Astrocyte (in vitro differentiated cells and primary cell): ENCODE data around the gene ZNF823. TPM values are rescaled to one million over a fixed set of nuclear protein-coding genes. Genes with fewer than 3 reads are reported as not detected.

Experiments
- DNase-seq: peaks from one replicate; pipeline ENCODE4 v3.0.0-alpha.2; 2010; ENCODE audit warnings: low read depth
- FAIRE-seq: peaks from 2 replicates; lab custom pipeline; 2011; peaks lifted over from hg19 to GRCh38; lab: Jason Lieb, UNC
- H2AFZ ChIP-seq: 2 replicates; pipeline ENCODE4 v1.6.0; 2012; ENCODE audit warnings: low read depth, low read length, inconsistent platforms
- H3K27ac ChIP-seq: 2 replicates; pipeline ENCODE4 v1.5.1; 2011; ENCODE audit warnings: low read depth, low read length, inconsistent platforms
- H3K27me3 ChIP-seq: 2 replicates; pipeline ENCODE4 v1.6.0; 2011; ENCODE audit warnings: low read length, inconsistent platforms; ENCODE audit not compliant: insufficient read depth
- H3K36me3 ChIP-seq: 2 replicates; pipeline ENCODE4 v1.5.1; 2011; ENCODE audit warnings: low read length, inconsistent platforms; ENCODE audit not compliant: insufficient read depth
- H3K4me1 ChIP-seq: 2 replicates; pipeline ENCODE4 v1.5.1; 2011; ENCODE audit warnings: low read length, inconsistent platforms; ENCODE audit not compliant: insufficient read depth
- H3K4me2 ChIP-seq: 2 replicates; pipeline ENCODE4 v1.6.0; 2012; ENCODE audit warnings: low read length, inconsistent platforms
- H3K4me3 ChIP-seq: 2 replicates; pipeline ENCODE4 v1.5.1; 2011; ENCODE audit warnings: low read depth, mild to moderate bottlenecking, low read length, inconsistent platforms; ENCODE audit not compliant: insufficient read depth
- H3K79me2 ChIP-seq: 2 replicates; pipeline ENCODE4 v1.6.0; 2012; ENCODE audit warnings: mild to moderate bottlenecking, low read length, inconsistent platforms; ENCODE audit not compliant: insufficient read depth
- H3K9ac ChIP-seq: 2 replicates; pipeline ENCODE4 v1.6.0; 2012; ENCODE audit warnings: mild to moderate bottlenecking, low read length, inconsistent platforms
- H3K9me3 ChIP-seq: 2 replicates; pipeline ENCODE4 v1.5.1; 2012; ENCODE audit warnings: low read depth, mild to moderate bottlenecking, low read length, inconsistent platforms; ENCODE audit not compliant: insufficient read depth
- H4K20me1 ChIP-seq: 2 replicates; pipeline ENCODE4 v1.6.0; 2012; ENCODE audit warnings: low read length, inconsistent platforms; ENCODE audit not compliant: insufficient read depth
- H3K27ac Mint-ChIP-seq: one replicate; pipeline ENCODE4 v1.8.0; 2021; ENCODE audit warnings: mild to moderate bottlenecking, mixed read lengths; ENCODE audit not compliant: unreplicated experiment
- H3K27me3 Mint-ChIP-seq: one replicate; pipeline ENCODE4 v1.8.0; 2021; ENCODE audit warnings: low read depth, mixed read lengths; ENCODE audit not compliant: unreplicated experiment
- H3K36me3 Mint-ChIP-seq: one replicate; pipeline ENCODE4 v1.8.0; 2021; ENCODE audit warnings: low read depth, mixed read lengths; ENCODE audit not compliant: unreplicated experiment
- H3K4me1 Mint-ChIP-seq: one replicate; pipeline ENCODE4 v1.8.0; 2021; ENCODE audit warnings: low read depth, mixed read lengths; ENCODE audit not compliant: unreplicated experiment
- H3K4me3 Mint-ChIP-seq: one replicate; pipeline ENCODE4 v1.8.0; 2021; ENCODE audit warnings: mild to moderate bottlenecking, moderate library complexity, mixed read lengths; ENCODE audit not compliant: unreplicated experiment
- H3K9me3 Mint-ChIP-seq: one replicate; pipeline ENCODE4 v1.8.0; 2021; ENCODE audit warnings: mild to moderate bottlenecking, mixed read lengths; ENCODE audit not compliant: unreplicated experiment
- EZH2 ChIP-seq: IDR thresholded peaks from 2 replicates; pipeline ENCODE4 v1.6.1; 2012; ENCODE audit warnings: mild to moderate bottlenecking, low read length, inconsistent platforms; ENCODE audit not compliant: insufficient read depth
- total RNA-seq: library from RNA; stranded (reverse); gene quantifications from 2 replicates; pipeline ENCODE4 v1.2.1, GENCODE V29; 2021
- TF ChIP-seq, protein P1 (sequence below): IDR thresholded peaks from 2 replicates; pipeline ENCODE4 v1.5.1; 2011; ENCODE audit warnings: low read depth, mild to moderate bottlenecking, inconsistent platforms, low read length, moderate library complexity; ENCODE audit not compliant: insufficient read depth

Gene ZNF823
- total RNA-seq, 1 donor from 2014 or later, result 5.4 TPM

DNA sequence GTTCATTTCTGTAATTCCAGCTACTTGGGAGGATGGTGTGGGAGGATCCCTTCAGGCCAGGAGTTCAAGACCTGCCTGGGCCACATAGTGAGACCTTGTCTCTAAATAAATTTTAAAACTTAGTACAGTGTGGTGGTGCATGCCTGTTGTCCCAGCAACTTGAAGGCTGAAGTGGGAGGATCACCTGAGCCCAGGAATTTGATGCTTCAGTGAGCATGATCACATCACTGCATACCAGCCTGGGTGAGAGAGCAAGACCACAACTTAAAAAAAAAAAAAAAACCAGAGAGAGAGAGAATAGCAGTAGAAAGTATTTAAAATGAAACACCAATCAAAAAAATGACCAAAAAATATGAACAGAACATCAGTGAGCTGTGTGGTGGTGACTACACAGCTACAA is 7.1 kb upstream of the ZNF823 start:
- H3K27ac Mint-ChIP-seq, result no peak overlapping the region
- Histone ChIP-seq H3K9ac (no peak overlapping the region), H3K4me1 (no peaks in the 10 kb centered on the region), H4K20me1 (no peaks in the 10 kb centered on the region), H3K36me3 (no peaks in the 10 kb centered on the region), H3K9me3 (no peaks in the 10 kb centered on the region), H2AFZ (no peak overlapping the region), H3K27ac (no peak overlapping the region), H3K27me3 (no peaks in the 10 kb centered on the region), H3K4me3 (no peak overlapping the region), H3K79me2 (no peaks in the 10 kb centered on the region), H3K4me2 (no peak overlapping the region)
- FAIRE-seq (no peak), DNase-seq (no peak)
- no peaks in the 10 kb centered on the region for H3K4me1 Mint-ChIP-seq
- TF ChIP-seq, protein P1, sequence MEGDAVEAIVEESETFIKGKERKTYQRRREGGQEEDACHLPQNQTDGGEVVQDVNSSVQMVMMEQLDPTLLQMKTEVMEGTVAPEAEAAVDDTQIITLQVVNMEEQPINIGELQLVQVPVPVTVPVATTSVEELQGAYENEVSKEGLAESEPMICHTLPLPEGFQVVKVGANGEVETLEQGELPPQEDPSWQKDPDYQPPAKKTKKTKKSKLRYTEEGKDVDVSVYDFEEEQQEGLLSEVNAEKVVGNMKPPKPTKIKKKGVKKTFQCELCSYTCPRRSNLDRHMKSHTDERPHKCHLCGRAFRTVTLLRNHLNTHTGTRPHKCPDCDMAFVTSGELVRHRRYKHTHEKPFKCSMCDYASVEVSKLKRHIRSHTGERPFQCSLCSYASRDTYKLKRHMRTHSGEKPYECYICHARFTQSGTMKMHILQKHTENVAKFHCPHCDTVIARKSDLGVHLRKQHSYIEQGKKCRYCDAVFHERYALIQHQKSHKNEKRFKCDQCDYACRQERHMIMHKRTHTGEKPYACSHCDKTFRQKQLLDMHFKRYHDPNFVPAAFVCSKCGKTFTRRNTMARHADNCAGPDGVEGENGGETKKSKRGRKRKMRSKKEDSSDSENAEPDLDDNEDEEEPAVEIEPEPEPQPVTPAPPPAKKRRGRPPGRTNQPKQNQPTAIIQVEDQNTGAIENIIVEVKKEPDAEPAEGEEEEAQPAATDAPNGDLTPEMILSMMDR, result no peak
- no peak for TF ChIP-seq EZH2
- peaks cover 14% of the 10 kb centered on the region for H3K9me3 Mint-ChIP-seq
- H3K36me3 Mint-ChIP-seq, result no peaks in the 10 kb centered on the region
- no peaks in the 10 kb centered on the region for H3K27me3 Mint-ChIP-seq
- H3K4me3 Mint-ChIP-seq, result no peak overlapping the region

DNA sequence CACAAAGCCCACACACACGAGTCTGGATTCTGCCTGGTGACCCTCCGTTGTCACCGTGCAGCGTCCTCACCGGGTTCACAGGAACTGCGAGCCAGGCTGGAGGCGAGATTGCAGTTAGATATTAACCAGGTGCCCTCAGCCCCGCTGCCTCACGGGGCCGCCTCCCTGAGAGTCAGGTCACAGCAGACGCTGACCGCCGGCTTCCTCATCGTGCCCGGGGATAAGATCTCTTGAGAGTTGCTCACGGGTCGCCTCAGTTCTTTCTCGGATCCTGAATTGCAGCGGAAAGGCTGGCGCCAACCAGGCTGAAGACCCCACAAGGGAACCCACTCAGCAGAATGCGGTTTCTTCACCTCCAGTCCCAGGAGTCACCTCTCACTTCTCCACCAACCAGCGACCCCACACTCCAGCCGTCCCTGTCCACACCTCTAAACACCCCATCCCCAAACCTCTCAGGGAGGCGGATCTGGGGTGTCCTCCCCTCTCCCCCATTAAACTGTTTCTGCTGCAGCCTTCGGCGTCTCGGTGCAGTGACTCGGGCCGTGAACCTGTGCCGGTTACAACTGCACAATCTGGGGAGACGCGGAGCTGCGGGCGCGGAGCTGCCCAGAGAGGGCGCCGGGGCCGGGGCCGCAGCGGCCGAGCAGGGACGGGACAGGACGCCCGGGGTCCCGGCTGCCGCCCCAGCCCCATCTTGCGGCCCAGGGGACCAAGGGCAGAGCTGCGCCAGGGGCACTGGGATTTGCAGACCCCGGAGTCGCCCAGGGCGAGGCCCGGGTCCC is 591 bp downstream of the ZNF823 start:
- Histone ChIP-seq H3K9ac (peak overlapping the region; percentile 83), H3K4me3 (peak overlapping the region; percentile 87), H3K27ac (peak overlapping the region; percentile 61), H3K4me1 (no peaks in the 10 kb centered on the region), H4K20me1 (no peaks in the 10 kb centered on the region), H2AFZ (peak overlapping the region; percentile 98), H3K36me3 (no peaks in the 10 kb centered on the region), H3K4me2 (peak overlapping the region; percentile 99), H3K9me3 (no peaks in the 10 kb centered on the region), H3K27me3 (no peaks in the 10 kb centered on the region), H3K79me2 (peaks cover 23% of the 10 kb centered on the region)
- Mint-ChIP-seq H3K9me3 (peaks cover 12% of the 10 kb centered on the region), H3K27me3 (no peaks in the 10 kb centered on the region), H3K36me3 (no peaks in the 10 kb centered on the region), H3K4me1 (no peaks in the 10 kb centered on the region), H3K27ac (peak overlapping the region; percentile 47), H3K4me3 (peak overlapping the region; percentile 96)
- DNase-seq (no peak), FAIRE-seq (no peak)
- TF ChIP-seq, protein P1, result no peak
- TF ChIP-seq EZH2, result no peak

DNA sequence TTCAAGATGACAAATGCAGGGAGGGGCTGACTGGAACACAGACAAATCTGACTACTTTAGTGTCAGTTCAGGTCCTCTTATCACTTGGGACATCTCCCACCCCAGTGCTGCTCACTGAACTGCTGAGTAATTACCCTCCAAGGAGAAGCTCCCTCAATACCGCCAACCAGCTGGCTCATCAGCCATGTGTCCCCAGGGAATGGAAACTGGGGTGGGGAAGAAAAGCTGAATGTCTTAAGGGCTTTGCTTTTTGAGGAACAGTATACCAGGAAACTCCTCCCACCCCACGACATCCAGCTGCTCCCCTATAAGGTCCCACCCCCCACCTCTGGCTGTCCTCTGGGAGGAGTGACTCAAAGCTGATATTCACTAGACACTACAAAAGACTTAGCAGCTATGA is 2.0 kb downstream of the ZNF823 start:
- no peaks in the 10 kb centered on the region for H3K36me3 ChIP-seq
- Mint-ChIP-seq H3K27me3 (no peaks in the 10 kb centered on the region), H3K36me3 (peaks cover 2% of the 10 kb centered on the region), H3K9me3 (peaks cover 16% of the 10 kb centered on the region), H3K27ac (no peak overlapping the region), H3K4me1 (no peaks in the 10 kb centered on the region), H3K4me3 (peak overlapping the region; percentile 95)
- H3K9me3 ChIP-seq, result no peaks in the 10 kb centered on the region
- H4K20me1 ChIP-seq, result no peaks in the 10 kb centered on the region
- no peaks in the 10 kb centered on the region for H3K27me3 ChIP-seq
- no peak for DNase-seq
- H3K4me3 ChIP-seq, result no peak overlapping the region
- FAIRE-seq, result no peak
- peak overlapping the region; percentile 32 for H3K4me2 ChIP-seq
- H2AFZ ChIP-seq, result no peak overlapping the region
- no peak overlapping the region for H3K9ac ChIP-seq
- peaks cover 23% of the 10 kb centered on the region for H3K79me2 ChIP-seq
- H3K27ac ChIP-seq, result no peak overlapping the region
- H3K4me1 ChIP-seq, result no peaks in the 10 kb centered on the region
- TF ChIP-seq, protein P1, result no peak
- TF ChIP-seq EZH2, result no peak
